Hematopoietic multipotent progenitor cell treated with erythropoietin and hydrocortisone succinate and interleukin-3 and kit ligand, for 6 days (in vitro differentiated cells): Measurements from ENCODE around the gene PHF13.

Source experiments
- DNase-seq: peaks from one replicate; pipeline ENCODE4 v3.0.0-alpha.2; 2015

The PHF13 gene

GRCh38 chr1:6613361-6614018, at the start of gene PHF13:
PHF13 (plus strand) TSS chr1:6613731; CDS start chr1:6614067, 336 bp downstream.
- peak; percentile 99 for DNase-seq

GRCh38 chr1:6569033-6569432, 44.5 kb upstream of the PHF13 start:
- DNase-seq: no peak

- DNase-seq: no peak
Observed at GRCh38 chr1:6570100-6570499, 43.4 kb upstream of the PHF13 start.

- no peak for DNase-seq
Observed at GRCh38 chr1:6570987-6571386, 42.5 kb upstream of the PHF13 start.

GRCh38 chr1:6572653-6573383, 40.7 kb upstream of the PHF13 start:
- DNase-seq: no peak

GRCh38 chr1:6574025-6574620, 39.4 kb upstream of the PHF13 start:
- DNase-seq: no peak

GRCh38 chr1:6574818-6575217, 38.7 kb upstream of the PHF13 start:
- no peak for DNase-seq

GRCh38 chr1:6577831-6578525, 35.6 kb upstream of the PHF13 start:
- DNase-seq: no peak

GRCh38 chr1:6578624-6579373, 34.7 kb upstream of the PHF13 start:
- peak; percentile 54 for DNase-seq

- peak; percentile 99 for DNase-seq
Observed at GRCh38 chr1:6579374-6580118, 34.0 kb upstream of the PHF13 start, which contains the start of gene ZBTB48. ZBTB48 (plus strand) TSS chr1:6579994; CDS start chr1:6580610, 616 bp downstream.

GRCh38 chr1:6580119-6580592, 33.4 kb upstream of the PHF13 start:
- peak; percentile 72 for DNase-seq

- DNase-seq: peak; percentile 49
Observed at GRCh38 chr1:6580593-6581409, 32.7 kb upstream of the PHF13 start.

GRCh38 chr1:6581561-6582305, 31.8 kb upstream of the PHF13 start:
- DNase-seq: peak; percentile 69

GRCh38 chr1:6582370-6582769, 31.2 kb upstream of the PHF13 start:
- DNase-seq: no peak

- DNase-seq: no peak
Observed at GRCh38 chr1:6584126-6585080, 29.1 kb upstream of the PHF13 start.

- DNase-seq: no peak
Observed at GRCh38 chr1:6585081-6585722, 28.3 kb upstream of the PHF13 start.

GRCh38 chr1:6585841-6586240, 27.7 kb upstream of the PHF13 start:
- DNase-seq: no peak

- no peak for DNase-seq
Observed at GRCh38 chr1:6586404-6586816, 27.1 kb upstream of the PHF13 start.
